Esophagus squamous epithelium (tissue), 5 donors: ENCODE results near the gene TMEM19. TPM values are rescaled to one million over a fixed set of nuclear protein-coding genes. Genes with fewer than 3 reads are reported as not detected.
A peak's percentile ranks its signal among the peaks of the same experiment; 100 is the strongest.
"Not testable (repeated sequence)": the region's sequence is repeated elsewhere in the genome, so short reads cannot be mapped to it uniquely, and the experiment has no call there.

Source experiments
- DNase-seq: peaks from one replicate; lab custom pipeline; 2025; lab: John Stamatoyannopoulos, UW
- H3K27ac ChIP-seq, 4 donors: fragments of 200-600 bp; sonication (generic); one replicate each; pipeline ENCODE4 v1.5.1; 2016 to 2019; ENCODE audit warnings: mild to moderate bottlenecking in 1 of 4
- H3K27me3 ChIP-seq, 4 donors: fragments of 200-600 bp; sonication (generic); 1 replicate in 3 of 4; 2 replicates in 1 of 4; pipeline versions ENCODE4 v1.5.1 to v1.6.0; 2017 to 2021; ENCODE audit warnings: antibody characterized with exemption in 1 of 4
- H3K36me3 ChIP-seq, 3 donors: fragments of 200-600 bp; sonication (generic); one replicate each; pipeline ENCODE4 v1.5.1; 2016 to 2019
- H3K4me1 ChIP-seq, 3 donors: fragments of 200-600 bp; sonication (generic); one replicate each; pipeline ENCODE4 v1.5.1; 2017 to 2019
- H3K4me3 ChIP-seq, 4 donors: fragments of 200-600 bp; sonication (generic); 1 replicate in 3 of 4; 2 replicates in 1 of 4; pipeline ENCODE4 v1.5.1; 2016 to 2019; ENCODE audit warnings: mild to moderate bottlenecking in 2 of 4, moderate library complexity in 1 of 4
- H3K9me3 ChIP-seq, 3 donors: fragments of 200-600 bp; sonication (generic); one replicate each; pipeline ENCODE4 v1.5.1; 2016 to 2019
- POLR2A ChIP-seq, 4 donors: fragments of 450-650 bp; IDR thresholded peaks; one replicate each; pipeline ENCODE4 v1.6.1; 2017; ENCODE audit warnings: antibody characterized with exemption in 4 of 4, mild to moderate bottlenecking in 4 of 4, moderate library complexity in 3 of 4
- WGBS, 2 donors: methylation state at CpG; one replicate each; pipeline ENCODE4 v1.1.5; 2018; 5-methylcytosine and 5-hydroxymethylcytosine counted together
- intact Hi-C: fragments of 100-400 bp; cut with DNase I; formaldehyde crosslinking; loops from one replicate; pipeline ENCODE4 v1.15.0; 2022
- total RNA-seq, 4 donors: library from RNA; depleted of rRNA; stranded (reverse); fragments of >200 nt; gene quantifications; one replicate each; pipeline ENCODE4 v1.1.0, GENCODE V29; 2016
- TF ChIP-seq, protein P1 (sequence below), 6 experiments: fragments of 450-650 bp in 4 of 6; fragments of 200-600 bp in 2 of 6; sonication (generic) in 2 of 6; IDR thresholded peaks; one replicate each; pipeline ENCODE4 v1.5.1; 2016 to 2019; ENCODE audit warnings: antibody characterized with exemption in 6 of 6, mild to moderate bottlenecking in 4 of 6, moderate library complexity in 4 of 6
- donor health status: DM: yes; HTN: yes; CAD: no.

Gene TMEM19
- total RNA-seq, 4 donors from 2014 or later, result 48.2 to 94.5 (median 68.4) TPM

GRCh38 chr12:71693126-71693525 lies 7.2 kb downstream of the TMEM19 start:
- DNase-seq, result no peak
- intact Hi-C loops, result no loop called here
- TF ChIP-seq, protein P1, sequence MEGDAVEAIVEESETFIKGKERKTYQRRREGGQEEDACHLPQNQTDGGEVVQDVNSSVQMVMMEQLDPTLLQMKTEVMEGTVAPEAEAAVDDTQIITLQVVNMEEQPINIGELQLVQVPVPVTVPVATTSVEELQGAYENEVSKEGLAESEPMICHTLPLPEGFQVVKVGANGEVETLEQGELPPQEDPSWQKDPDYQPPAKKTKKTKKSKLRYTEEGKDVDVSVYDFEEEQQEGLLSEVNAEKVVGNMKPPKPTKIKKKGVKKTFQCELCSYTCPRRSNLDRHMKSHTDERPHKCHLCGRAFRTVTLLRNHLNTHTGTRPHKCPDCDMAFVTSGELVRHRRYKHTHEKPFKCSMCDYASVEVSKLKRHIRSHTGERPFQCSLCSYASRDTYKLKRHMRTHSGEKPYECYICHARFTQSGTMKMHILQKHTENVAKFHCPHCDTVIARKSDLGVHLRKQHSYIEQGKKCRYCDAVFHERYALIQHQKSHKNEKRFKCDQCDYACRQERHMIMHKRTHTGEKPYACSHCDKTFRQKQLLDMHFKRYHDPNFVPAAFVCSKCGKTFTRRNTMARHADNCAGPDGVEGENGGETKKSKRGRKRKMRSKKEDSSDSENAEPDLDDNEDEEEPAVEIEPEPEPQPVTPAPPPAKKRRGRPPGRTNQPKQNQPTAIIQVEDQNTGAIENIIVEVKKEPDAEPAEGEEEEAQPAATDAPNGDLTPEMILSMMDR (IDR thresholded peaks at IDR 0.05), result no peak
- TF ChIP-seq POLR2A (IDR thresholded peaks at IDR 0.05), result no peak
- WGBS, 2 donors, result 82 to 90% methylated on average over 6 to 7 of the region's 7 CpGs
- no peak overlapping the region for H3K4me3 ChIP-seq
- H3K27me3 ChIP-seq, result no peaks in the 10 kb centered on the region
- H3K9me3 ChIP-seq, result no peaks in the 10 kb centered on the region
- H3K36me3 ChIP-seq, result peaks cover 0 to 20% (median under 1%) of the 10 kb centered on the region in 3 donors
- peak overlapping the region; percentile 81 to 84 (median 82) for H3K27ac ChIP-seq
- H3K4me1 ChIP-seq, result peaks cover under 1 to 76% (median 33%) of the 10 kb centered on the region in 3 donors

- Histone ChIP-seq H3K4me1 (peaks cover 0 to 71% (median 28%) of the 10 kb centered on the region in 3 donors), H3K27ac (peak overlapping the region; percentile 81 to 84 (median 82)), H3K36me3 (peaks cover 0 to 26% (median 5%) of the 10 kb centered on the region in 3 donors)
- H3K4me3 ChIP-seq, intact Hi-C loops, DNase-seq, H3K9me3 ChIP-seq, H3K27me3 ChIP-seq: not testable (repeated sequence)
- 64 to 86% methylated on average over 5 of the region's 5 CpGs for WGBS, 2 donors
These were observed 7.8 kb downstream of the TMEM19 start for GRCh38 chr12:71693651-71694050.

- 71 to 88% methylated on average over 1 of the region's 1 CpG for WGBS, 2 donors
- Histone ChIP-seq H3K9me3 (no peaks in the 10 kb centered on the region), H3K4me1 (peaks cover 0 to 65% (median 26%) of the 10 kb centered on the region in 3 donors), H3K27me3 (no peaks in the 10 kb centered on the region), H3K27ac (peak overlapping the region; percentile 81 to 84 (median 82)), H3K36me3 (peaks cover 0 to 32% (median 11%) of the 10 kb centered on the region in 3 donors), H3K4me3 (no peak overlapping the region)
- DNase-seq, result no peak
- intact Hi-C loops, result no loop called here
- no peak for TF ChIP-seq POLR2A (IDR thresholded peaks at IDR 0.05)
- TF ChIP-seq, protein P1 (IDR thresholded peaks at IDR 0.05), result no peak
These were observed 8.4 kb downstream of the TMEM19 start for GRCh38 chr12:71694099-71694820.

DNA sequence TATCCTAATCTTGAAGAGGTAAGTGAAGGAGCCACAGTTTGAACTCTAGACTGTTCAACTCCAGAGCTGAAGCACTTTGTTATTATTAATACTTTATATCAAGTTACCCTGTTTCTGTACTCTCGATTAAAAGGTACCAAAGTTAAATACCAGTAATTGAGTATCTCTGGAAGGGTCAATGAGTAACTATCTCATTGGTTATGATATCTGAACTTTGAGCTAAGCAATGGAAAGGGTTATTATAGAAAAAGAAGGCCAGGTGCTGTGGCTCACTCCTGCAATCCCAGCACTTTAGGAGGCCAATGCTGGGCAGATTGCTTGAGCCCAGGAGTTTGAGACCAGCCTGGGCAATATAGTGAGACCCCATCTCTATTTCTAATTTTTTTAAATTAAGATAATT lies 9.9 kb downstream of the TMEM19 start:
- Histone ChIP-seq H3K27me3 (no peaks in the 10 kb centered on the region), H3K9me3 (no peaks in the 10 kb centered on the region), H3K36me3 (peaks cover 0 to 47% (median 27%) of the 10 kb centered on the region in 3 donors), H3K4me1 (peaks cover 0 to 50% (median 18%) of the 10 kb centered on the region in 3 donors), H3K4me3 (no peak overlapping the region), H3K27ac (no peak overlapping the region)
- intact Hi-C loops, result no loop called here
- no peak for DNase-seq
- TF ChIP-seq POLR2A (IDR thresholded peaks at IDR 0.05), result no peak
- 94 to 100% methylated on average over 1 of the region's 1 CpG for WGBS, 2 donors

DNA sequence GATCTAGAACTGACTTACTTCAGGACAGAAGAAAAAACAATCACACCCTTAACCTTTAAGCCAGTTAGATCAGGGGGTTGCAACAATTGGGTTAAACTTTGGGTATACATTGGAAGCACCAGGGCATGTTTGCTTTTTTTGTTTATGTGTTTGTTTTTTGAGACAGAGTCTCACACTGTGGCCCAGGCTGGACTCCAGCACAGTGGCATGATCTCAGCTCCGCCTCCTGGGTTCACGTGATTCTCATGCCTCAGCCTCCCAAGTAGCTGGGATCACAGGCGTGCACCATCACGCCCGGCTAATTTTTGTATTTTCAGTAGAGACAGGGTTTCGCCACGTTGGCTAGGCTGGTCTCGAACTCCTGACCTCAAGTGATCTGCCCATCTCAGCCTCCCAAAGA lies 16.3 kb downstream of the TMEM19 start:
- Histone ChIP-seq H3K27ac (peak overlapping the region in 3 of 4 donors; percentile 32 to 51 (median 38)), H3K4me1 (peaks cover 3 to 47% (median 6%) of the 10 kb centered on the region in 3 donors), H3K36me3 (peaks cover 0 to 75% (median 30%) of the 10 kb centered on the region in 3 donors)
- H3K9me3 ChIP-seq, H3K27me3 ChIP-seq, DNase-seq, H3K4me3 ChIP-seq, intact Hi-C loops: not testable (repeated sequence)
- WGBS, 2 donors, result 76 to 80% methylated on average over 1 to 5 of the region's 8 CpGs

DNA sequence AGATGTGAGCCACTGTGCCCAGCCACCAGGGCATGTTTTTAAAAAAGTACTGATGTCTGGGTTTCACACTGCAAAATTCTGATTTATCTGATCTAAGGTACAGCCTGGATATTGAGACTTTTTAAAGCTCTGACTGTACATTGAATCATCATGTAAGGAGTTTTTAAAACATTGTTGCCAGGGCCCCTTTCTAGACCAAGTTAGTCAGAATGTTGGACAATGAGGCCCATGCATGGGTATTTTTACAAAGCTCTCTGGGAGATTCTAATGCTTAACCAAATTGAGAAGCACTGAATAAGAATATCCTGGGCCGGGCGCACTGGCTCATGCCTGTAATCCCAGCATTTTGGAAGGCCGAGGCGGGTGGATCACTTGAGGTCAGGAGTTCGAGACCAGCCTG lies 16.7 kb downstream of the TMEM19 start:
- intact Hi-C loops, result no loop called here
- Histone ChIP-seq H3K27me3 (no peaks in the 10 kb centered on the region), H3K36me3 (peaks cover 0 to 74% (median 30%) of the 10 kb centered on the region in 3 donors), H3K27ac (peak overlapping the region in 3 of 4 donors; percentile 32 to 51 (median 38)), H3K4me1 (peaks cover 3 to 51% (median 7%) of the 10 kb centered on the region in 3 donors), H3K9me3 (no peaks in the 10 kb centered on the region), H3K4me3 (no peak overlapping the region)
- WGBS, 2 donors, result 62 to 83% methylated on average over 5 of the region's 5 CpGs
- no peak for DNase-seq
- TF ChIP-seq, protein P1 (IDR thresholded peaks at IDR 0.05), result no peak
- no peak for TF ChIP-seq POLR2A (IDR thresholded peaks at IDR 0.05)
